ENCODE results near the gene TRPC1.

TRPC1 gene

DNA sequence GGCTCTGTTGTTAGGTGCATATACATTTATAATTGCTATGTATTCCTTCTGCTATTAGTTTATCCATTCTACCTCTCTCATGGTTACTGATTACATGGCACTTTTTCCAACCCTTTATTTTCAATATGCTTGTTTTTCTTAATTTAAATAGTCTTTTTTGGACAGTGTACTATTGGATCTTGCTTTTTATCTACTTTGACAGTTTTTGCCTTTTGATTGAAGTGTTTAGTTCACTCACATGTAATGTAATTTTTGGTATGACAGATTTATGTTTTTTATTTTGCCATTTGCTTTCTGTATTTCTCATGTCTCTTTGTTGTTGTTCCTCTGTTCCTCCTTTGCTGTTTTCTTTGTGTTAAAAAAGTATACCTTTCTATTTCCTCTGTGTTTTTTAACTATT is 44.5 kb downstream of the TRPC1 start:
- DNase-seq: no peak

DNA sequence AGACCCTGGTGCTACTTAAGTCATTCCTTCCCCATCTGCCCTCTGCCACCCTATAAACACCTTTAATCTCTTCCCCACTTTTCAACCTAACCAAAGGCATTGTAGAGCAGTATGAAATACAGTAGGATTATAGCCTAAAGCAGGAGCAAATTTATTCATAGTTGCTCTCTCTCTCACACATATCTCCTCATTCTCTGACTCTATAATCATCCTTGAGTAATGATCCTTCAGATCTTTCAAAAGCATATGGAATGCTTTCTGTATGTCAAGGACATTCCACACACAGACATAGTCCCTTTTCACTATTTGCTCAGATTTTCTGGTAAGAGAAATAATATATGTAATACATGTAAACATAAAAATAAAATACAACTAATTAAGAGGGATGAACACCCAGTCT is 54.1 kb downstream of the TRPC1 start:
- DNase-seq: no peak

DNA sequence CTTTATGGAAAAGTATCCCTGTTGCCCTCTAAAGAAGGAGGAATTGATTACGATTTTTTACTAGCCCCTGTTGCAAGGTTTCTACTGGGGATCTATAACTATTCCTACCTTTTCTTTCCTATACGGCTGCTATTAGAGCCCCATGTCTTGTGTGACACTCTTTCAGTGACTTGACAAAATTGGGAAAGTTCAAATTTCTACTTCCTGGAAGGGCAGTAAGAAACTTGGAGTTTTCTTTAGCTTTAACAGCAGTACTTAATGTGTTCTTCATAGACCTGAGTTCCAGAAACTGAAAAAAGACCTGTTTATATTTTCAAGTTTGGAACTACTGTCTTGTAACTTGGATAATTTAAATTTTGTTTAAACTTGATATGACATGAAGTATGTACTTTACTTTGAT is 54.7 kb downstream of the TRPC1 start:
- DNase-seq: no peak

DNA sequence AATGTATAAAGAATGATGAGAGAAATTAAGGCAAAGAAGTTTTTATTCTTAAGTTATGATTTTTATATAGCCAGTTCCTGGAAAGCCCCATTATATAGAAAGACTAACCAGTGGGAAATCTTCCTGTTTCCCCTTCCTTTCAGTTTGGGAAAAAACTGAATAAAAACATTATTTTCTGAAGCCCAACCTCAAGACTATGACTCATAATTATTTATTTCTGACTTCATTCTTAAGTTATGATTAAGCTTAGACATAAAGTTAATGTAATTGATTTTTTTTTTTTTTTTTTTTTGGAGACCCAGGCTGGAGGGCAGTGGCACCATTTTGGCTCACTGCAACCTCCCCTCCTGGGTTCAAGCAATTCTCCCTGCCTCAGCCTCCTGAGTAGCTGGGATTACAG is 55.8 kb downstream of the TRPC1 start:
- DNase-seq: no peak

DNA sequence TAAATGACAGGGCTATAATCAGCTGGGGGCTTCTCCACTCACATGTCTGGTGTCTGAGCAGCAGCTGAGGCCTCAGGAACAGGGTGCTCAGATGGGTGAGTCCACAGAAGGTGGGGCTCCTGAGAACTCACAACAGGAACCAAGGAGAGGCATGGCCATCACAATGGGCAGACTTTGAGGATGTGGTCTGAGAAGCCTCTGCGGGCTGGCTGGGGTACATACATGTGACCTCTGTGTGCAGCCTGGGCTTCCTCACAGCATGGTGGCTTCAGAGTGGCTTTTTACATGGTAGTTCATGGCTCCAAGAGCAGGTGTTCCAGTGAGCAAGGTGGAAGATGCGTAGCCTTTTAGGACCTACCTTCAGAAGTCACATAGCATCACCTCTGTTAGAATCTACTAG is 58.8 kb downstream of the TRPC1 start:
- DNase-seq: no peak

DNA sequence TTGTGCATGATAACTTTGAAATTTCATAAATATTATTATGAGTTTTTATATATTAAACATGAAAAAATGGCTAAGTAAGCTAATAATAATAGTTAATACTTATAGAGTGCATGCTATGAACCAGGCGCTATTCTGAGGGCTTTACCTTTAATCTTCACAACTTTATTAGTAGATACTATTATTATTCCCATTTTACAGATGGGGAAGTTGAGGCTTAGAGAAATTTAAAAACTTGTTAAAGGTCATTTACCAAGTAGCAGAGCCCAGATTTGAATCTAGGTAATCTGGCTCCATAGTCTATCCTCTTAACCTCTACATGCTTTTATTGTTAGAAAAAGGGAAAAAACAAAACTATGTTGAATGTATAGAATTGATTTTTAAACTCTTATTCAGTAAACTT is 60.4 kb downstream of the TRPC1 start:
- DNase-seq: no peak

DNA sequence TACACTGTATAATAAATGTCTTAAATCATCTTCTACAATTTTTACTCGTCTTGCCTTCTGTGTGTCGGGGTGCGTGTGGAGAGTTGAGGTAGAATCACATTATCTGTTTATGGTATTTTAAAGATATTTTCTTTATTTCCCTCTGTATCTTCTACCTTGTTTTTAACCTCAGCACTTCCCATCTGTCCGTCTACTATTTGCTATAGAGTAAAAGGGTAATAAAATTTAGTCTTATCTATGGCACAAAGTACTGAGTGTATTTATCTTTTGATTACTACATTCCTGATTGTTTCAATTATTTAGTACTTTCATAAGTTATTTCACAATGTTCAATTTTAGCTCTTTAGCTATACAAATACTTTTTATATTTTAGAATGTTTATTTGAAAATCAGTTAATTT is 62.2 kb downstream of the TRPC1 start:
- DNase-seq: no peak

DNA sequence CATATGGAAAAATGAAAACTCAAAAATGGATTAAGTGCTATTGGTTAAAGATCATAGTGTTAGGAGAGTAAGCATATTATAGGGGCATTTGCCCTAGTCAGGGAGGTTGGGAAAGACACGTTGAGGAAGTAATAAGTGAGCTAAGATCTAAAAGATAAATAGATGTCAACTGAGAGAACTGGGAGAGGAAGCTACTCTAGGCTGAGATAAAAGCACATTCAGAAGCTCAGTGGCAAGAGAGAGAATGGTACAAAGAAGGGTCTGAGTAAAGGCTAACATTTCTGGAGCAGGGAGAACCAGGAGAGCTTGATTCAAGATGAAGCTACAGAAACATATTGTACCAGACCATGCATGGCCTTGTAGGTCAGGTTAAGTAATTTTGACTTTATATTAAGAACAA is 63.9 kb downstream of the TRPC1 start:
- DNase-seq: no peak

DNA sequence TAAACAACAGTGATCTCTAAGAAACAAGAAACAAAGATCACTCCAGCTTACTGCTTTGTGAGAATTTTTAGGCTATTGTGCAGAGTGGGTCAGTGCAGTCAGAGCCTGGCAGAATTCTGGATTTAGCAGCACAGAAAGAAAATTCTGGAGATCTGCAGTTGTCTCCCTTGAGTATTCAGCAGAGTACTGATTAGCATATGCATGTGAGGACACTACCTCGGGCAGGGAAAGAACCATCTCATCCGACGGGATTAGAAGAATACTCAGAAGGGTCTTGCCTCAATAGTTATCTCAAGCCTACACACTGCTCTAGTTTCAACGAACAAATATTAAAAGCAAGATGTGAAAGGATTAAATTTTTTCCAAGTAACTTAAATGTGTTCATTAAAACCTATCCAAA is 70.7 kb downstream of the TRPC1 start:
- DNase-seq: no peak

DNA sequence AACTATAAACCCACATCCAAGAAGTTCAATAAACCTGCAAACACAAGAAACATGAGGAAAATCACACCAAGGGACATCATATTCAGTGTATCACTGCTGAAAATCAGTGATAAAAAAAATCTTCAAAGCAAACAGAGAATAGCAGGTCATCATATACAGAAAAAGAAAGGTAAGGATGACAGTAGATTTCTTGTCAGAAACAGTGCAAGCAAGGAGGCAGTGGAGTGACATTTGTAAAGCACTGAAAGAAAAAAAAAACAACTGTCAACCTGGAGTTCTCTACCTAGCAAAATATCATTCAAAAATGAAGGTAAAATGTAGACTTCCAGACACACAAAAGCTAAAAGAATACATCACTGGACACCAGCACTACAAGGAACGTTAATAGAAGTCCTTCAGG is 71.5 kb downstream of the TRPC1 start:
- no peak for DNase-seq

DNA sequence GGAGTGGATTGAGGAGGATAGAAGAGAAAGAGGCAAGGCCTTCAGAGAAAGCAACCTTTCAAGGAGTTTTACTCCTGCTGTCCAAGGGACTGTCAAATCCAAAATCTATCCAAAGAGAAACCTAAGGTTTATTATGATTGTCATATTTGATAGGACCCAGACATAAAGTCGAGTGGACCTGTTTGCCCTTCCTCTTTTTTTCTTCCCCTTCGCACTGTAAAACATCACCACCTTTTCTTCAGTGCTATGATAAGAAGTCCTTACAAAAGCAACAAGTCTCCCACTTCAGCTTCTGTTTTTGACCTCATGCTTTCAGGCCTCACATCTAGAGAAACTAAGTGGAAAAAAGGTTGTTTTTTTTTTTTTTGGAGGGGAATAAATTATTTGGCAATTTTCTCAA is 73.0 kb downstream of the TRPC1 start:
- no peak for DNase-seq

DNA sequence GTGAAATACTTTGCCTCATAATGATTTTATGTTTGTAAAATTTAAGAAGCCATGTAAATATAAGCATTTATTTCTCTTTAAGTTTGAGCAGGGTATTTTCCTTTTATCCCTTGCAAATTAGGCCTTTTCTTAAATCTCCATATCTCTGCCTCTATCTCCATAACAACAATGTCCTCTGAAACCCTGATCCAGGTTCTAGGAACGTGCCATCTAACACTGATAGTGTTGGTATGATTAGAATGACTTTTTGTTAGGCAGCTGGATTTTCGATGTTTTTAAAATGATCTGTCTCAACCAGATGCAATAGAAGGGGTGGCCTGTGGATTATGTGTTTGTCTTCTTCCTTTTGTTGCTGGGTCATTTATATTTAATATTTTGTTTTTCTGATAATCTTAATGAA is 77.9 kb downstream of the TRPC1 start:
- no peak for DNase-seq

DNA sequence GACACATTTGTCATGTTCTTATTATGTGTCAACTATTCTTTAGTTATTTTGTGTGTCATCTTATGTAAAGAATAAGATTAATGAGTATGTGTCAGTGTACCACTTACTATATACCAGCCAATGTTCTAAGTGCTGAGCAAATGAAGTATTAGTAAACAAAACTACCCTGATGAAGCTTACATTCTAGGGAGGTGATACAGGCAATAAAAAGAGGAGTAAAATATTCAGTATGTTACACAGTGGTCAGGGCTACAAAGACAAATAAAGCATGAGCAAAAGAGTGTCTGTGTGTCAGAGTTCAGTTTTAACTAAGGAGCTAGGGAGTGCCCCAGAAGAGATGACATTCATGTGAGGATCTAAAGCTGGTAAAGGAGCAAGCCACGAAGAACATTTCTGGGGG is 79.1 kb downstream of the TRPC1 start:
- DNase-seq: no peak

DNA sequence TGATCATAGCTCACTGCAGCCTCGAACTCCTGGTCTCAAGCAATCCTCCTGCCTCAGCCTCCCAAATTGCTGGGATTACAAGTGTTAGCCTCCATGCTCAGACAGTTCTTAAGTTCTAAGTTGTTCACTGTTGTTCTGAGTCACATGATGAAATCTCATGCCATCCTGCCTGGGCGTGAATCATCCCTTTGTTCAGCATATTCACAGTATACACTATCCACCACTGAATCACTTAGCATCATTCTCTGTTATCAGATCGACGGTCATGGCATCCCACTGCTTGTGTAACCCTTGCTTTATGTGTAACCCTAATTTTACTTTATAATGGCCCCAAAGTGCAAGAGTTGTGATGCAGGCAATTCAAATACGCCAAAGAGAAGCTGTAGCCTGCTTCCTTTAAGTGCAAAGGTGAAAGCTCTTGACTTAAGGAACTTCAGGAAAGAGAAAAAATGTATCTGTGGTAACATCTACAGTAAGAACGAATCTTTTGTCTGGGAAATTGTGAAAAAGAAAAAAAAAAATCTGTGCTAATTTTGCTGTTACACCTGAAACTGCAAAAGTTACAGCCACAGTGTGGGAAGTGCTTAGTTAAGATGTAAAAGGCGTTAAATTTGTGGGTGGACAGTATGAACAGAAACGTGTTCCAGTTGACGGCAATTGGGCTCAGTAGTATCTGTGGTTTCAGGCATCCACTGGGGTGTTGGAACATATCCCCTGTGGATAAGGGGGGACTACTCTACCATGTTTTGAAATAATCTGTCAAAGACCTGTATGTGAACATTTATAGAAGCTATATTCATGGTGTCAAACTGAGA is 84.5 kb downstream of the TRPC1 start:
- DNase-seq: no peak

DNA sequence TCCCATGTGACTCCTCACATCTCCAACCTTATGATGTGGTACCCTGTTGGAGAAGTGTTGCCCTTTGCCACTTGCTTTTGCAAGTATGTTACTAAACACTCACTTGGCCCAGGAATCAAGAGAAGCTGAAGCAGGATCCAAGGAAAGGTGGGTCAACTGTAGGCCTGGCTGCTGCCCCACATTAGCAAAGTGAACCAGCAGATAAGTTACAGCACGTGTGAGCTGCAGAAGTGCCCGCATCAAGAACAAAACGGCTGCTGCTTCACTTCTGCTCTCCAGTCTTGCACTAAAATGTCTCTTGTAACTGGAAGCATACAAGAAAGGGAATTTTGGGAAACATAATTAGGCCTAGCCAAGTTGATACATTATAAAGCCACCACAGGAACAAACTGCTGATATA is 85.4 kb downstream of the TRPC1 start:
- no peak for DNase-seq

DNA sequence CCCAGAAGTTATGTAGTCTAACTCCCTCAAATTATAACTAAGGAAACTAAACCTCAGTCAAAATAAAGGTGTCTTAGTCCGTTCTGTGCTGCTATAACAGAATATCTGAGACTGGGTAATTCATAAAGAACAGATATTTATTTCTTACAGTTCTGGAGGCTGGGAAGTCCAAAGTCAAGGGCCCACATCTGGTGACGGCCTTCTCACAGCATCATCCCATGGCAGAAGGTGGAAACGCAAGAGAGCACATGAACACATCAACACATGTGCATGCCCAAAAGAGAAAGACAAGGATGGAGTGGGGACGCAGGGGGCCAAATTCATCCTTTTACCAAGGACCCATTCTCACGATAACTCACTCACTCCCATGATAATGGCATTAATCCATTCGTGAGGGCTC is 92.0 kb downstream of the TRPC1 start:
- DNase-seq: no peak

DNA sequence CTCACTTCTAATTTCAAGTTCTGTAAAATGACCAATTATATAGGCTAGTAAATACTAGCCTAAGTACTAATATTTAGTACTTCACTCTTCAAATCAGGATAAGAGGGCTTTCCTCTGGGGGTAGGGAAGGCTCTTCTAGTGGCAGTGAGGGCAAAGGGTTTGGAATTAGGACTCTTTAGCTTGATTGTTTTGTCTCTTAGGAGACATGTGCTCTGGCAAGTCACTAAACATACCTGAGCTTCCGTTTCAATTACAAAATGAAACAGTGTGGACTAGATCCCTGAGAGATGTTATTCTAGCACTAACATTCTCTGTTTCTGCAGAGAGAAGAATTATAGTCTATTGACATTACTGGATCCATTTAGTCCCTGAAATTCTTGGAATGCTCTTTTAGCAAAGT is 93.5 kb downstream of the TRPC1 start:
- no peak for DNase-seq

DNA sequence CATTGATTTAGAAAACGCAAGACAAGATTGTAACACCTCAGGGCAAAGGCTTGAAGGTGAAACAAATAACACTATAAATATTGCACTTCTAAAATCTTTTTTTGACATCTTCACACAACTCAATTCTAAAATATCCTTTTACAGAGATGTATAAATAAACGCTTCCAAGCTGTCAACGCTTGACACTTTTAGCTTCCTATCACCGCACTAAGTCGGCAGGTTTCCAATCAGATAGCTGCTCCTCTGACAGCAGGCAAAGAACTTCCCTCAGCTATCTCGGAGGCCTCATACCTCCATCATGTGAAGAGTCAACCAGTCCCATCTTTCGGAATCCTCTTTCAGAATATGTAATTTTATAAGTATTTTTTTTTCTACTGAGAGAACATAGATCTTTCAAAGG is 94.1 kb downstream of the TRPC1 start:
- no peak for DNase-seq

DNA sequence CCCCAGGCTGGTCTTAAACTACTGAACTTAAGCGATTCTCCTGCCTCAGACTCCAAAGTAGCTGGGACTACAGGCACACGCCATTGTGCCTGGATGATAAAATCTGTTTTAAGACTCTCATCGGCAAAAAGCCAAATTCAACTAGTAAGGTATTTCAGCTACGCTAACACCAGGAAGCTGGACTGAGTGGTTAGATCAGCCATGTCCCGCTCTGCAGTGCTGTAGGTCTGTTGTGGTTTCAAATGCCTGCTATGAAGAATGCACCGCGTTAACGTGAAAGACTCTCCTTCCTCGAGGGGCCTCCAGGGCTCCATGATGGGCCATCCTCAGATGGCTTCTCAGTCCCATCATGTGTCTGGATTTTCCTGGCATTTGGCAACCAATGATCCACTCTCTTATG is 94.8 kb downstream of the TRPC1 start:
- no peak for DNase-seq

DNA sequence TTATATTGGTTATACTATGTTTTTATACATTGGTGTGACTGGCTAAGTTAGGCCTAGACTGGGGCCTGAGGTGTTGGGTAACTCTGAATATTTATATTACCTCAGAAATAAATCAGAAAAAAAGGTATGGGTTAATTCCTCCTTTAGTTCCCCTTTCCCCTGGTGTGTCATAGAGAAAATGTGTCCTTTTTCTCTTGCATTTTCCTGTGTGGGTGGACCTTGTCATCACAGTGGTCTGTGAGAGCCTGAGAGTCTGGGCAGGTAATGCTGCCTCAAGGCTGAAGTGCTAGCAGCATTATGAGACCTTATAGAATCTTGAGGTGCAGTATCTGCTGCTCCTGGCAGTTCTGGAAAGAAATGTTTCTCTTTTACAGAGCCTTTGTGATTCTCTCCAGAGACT is 95.3 kb downstream of the TRPC1 start:
- DNase-seq: no peak

DNA sequence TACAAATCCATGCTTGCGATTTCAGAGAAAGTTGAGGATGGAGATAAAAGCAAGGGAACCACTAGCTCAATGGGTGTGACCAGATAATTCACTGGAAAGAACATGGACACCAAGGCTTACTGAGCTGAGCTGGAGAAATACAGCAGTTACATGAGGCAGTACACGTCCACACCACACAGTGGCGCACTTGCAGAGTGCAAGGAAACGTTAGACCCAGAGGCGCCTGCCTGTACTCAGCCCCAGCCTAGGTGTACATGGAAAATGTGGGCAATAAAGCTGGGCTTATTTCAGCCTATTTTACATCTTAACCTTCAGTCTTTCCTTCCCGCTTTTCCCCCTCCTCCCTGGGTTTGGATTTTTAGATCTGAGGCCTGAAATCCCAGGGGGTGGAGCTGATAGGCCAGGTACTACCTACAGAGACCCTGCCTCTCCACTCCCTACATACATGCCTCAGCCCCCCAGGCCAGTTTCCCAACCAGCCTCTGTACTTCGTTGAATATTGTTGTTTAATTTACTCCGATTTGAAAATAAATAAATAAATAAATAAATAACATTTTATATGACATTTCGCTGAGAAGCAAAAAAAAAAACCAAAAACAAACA is 105.0 kb downstream of the TRPC1 start:
- DNase-seq: peak; percentile 24 to 56

DNA sequence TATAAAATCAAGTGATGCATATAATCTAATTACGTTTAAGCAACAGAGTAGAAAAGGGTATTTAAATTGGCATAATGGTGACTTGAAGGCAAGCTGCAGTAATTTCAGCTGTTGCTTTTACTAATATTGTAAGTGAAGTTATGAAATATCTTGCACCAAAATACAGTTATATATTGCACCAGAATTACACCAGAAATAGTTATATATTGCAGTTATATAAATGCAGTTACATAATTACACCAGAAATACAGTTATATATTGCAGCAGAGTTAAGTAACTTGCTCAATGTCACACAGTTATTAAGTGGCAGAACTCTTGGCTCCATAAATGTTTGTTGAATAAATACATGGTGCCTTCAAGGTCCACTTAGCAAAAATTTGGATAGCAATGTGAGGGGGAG is 113.7 kb downstream of the TRPC1 start:
- DNase-seq: no peak

DNA sequence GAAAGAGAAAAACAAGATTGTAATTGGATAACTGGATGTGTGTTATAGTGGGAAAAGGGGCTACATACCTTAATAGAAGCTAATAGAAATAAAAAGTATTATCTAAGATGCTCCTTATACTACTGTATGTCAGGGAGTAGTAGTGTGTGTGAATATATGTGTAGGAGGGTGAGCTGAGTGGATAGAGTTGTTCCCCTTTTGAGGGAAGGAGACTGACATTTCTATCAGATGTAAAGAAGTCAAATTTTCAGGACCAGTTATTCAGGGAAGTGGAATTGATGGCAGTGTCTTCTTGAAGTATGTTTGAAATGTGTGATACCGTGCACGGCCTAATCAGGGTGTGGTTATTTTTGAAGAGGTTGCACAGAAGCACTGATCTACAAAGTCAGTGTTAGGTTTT is 116.0 kb downstream of the TRPC1 start:
- DNase-seq: no peak

DNA sequence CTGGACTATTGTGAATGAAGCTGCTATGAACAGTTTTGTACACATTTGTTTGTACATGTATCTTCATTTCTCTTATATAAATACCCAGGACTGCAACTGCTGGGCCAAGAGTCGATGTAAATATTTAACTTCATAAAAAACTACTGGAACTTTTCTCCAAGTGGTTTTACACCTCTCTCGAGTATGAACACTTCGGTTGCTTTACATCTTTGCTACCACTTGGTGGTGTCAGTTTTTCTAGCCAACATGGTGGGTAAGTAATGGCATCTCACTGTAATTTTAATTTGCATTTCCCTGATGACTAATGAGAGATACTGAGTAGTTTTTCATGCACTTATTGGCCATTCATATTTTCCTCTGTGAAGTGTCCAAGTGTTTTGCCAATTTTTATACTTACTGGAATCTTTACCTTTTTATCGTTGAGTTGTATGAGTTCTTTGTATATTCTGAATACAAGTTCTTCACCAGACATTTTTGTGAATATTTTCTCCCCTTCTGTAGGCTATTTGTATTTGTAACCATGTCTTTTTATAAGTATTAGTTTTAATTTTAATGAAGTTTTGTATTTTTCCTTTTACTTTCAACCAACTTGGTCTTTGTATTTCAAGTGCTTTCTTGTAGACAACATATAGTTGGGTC is 120.6 kb downstream of the TRPC1 start:
- DNase-seq: no peak
